Gastrocnemius medialis (tissue), 4 donors: ENCODE measurements around the gene ITIH2.

Source experiments
- POLR2A ChIP-seq, 2 donors: fragments of 450-650 bp; IDR thresholded peaks; one replicate each; pipeline ENCODE4 v1.6.1; 2017; ENCODE audit warnings: antibody characterized with exemption in 2 of 2, mild to moderate bottlenecking in 2 of 2, moderate library complexity in 2 of 2
- TF ChIP-seq, protein P1 (sequence below), 5 experiments: fragments of 450-650 bp in 3 of 5; fragments of 200-600 bp in 2 of 5; sonication (generic) in 2 of 5; IDR thresholded peaks in 4 of 5; conservative IDR thresholded peaks in 1 of 5; 1 replicate in 4 of 5; 2 replicates in 1 of 5; pipeline ENCODE4 v1.5.1; 2016 to 2019; ENCODE audit warnings: antibody characterized with exemption in 5 of 5, mild to moderate bottlenecking in 3 of 5, moderate library complexity in 3 of 5

- TF ChIP-seq, protein P1, sequence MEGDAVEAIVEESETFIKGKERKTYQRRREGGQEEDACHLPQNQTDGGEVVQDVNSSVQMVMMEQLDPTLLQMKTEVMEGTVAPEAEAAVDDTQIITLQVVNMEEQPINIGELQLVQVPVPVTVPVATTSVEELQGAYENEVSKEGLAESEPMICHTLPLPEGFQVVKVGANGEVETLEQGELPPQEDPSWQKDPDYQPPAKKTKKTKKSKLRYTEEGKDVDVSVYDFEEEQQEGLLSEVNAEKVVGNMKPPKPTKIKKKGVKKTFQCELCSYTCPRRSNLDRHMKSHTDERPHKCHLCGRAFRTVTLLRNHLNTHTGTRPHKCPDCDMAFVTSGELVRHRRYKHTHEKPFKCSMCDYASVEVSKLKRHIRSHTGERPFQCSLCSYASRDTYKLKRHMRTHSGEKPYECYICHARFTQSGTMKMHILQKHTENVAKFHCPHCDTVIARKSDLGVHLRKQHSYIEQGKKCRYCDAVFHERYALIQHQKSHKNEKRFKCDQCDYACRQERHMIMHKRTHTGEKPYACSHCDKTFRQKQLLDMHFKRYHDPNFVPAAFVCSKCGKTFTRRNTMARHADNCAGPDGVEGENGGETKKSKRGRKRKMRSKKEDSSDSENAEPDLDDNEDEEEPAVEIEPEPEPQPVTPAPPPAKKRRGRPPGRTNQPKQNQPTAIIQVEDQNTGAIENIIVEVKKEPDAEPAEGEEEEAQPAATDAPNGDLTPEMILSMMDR (IDR thresholded peaks at IDR 0.05 in 4 of 5, conservative IDR thresholded peaks at IDR 0.05 in 1 of 5): no peak
- TF ChIP-seq POLR2A (IDR thresholded peaks at IDR 0.05): no peak
These were observed 766 bp upstream of the ITIH2 start for GRCh38 chr10:7702288-7702812.
